K562 (cell line): ENCODE results near the gene N4BP2. TPM values are rescaled to one million over a fixed set of nuclear protein-coding genes. Genes with fewer than 3 reads are reported as not detected.

Source experiments
- CAMTA2 ChIP-seq: fragments of 250-450 bp; sonication (Bioruptor Pico); conservative IDR thresholded peaks from 2 replicates; pipeline ENCODE4 v1.5.1; 2022
- CREB1 ChIP-seq, 2 experiments: sonication (generic) in 1 of 2; formaldehyde crosslinking in 1 of 2; IDR thresholded peaks; 2 replicates each; pipeline versions ENCODE4 v1.6.1 to v1.8.0; 2012 to 2022; ENCODE audit warnings: inconsistent platforms in 1 of 2, mild to moderate bottlenecking in 1 of 2, missing genetic modification reagents in 1 of 2, moderate library complexity in 1 of 2
- CREM ChIP-seq: IDR thresholded peaks from 2 replicates; pipeline ENCODE4 v1.6.1; 2014; ENCODE audit warnings: antibody characterized with exemption, low read depth
- HNRNPK ChIP-seq: fragments of 200-400 bp; formaldehyde crosslinking; IDR thresholded peaks from one replicate; pipeline ENCODE4 v1.6.1; 2018; ENCODE audit warnings: mild to moderate bottlenecking, low read depth, low read length; ENCODE audit not compliant: poor library complexity, severe bottlenecking
- KAT8 ChIP-seq: fragments of 450-650 bp; IDR thresholded peaks from 2 replicates; pipeline ENCODE4 v1.6.1; 2016; ENCODE audit warnings: low read depth, mild to moderate bottlenecking
- LCOR ChIP-seq: sonication (generic); formaldehyde crosslinking; IDR thresholded peaks from 2 replicates; pipeline ENCODE4 v1.8.0; 2022; ENCODE audit warnings: mild to moderate bottlenecking, missing genetic modification reagents
- POLR2AphosphoS5 ChIP-seq: IDR thresholded peaks from 2 replicates; pipeline ENCODE4 v1.6.1; 2011; ENCODE audit warnings: mild to moderate bottlenecking, low read depth, low read length, moderate library complexity; ENCODE audit not compliant: control insufficient read depth, insufficient read depth
- PTRF ChIP-seq: fragments of 450-650 bp; IDR thresholded peaks from 2 replicates; pipeline ENCODE4 v1.6.1; 2016; ENCODE audit warnings: mild to moderate bottlenecking, missing genetic modification characterization, missing compliant biosample characterization
- polyA plus RNA-seq, 8 experiments: library from polyadenylated mRNA; depleted of rRNA in 4 of 8; stranded (reverse) in 5 of 8; unstranded in 3 of 8; fragments of >200 nt; fragmentation: Nextera tagmentation in 2 of 8; fragmentation: Illumina TruSeq in 1 of 8; extraction: Ambion mirVana in 2 of 8; extraction: Trizol in 1 of 8; gene quantifications; 2 replicates each; pipeline versions ENCODE4 v1.2.1 to v1.2.3, GENCODE V29; 2011 to 2014; ENCODE audit warnings: inconsistent platforms in 1 of 8, missing spikeins in 1 of 8
- total RNA-seq, 7 experiments: library from RNA; depleted of rRNA in 6 of 7; stranded (reverse); fragments of >200 nt in 6 of 7; fragmentation: Illumina TruSeq in 2 of 7; extraction: Trizol in 2 of 7; gene quantifications; 2 replicates each; pipeline versions ENCODE4 v1.2.1 to v1.2.3, GENCODE V29; 2011 to 2021; ENCODE audit warnings: low replicate concordance in 1 of 7
- TF ChIP-seq, protein P1 (sequence below): fragments of 450-650 bp; IDR thresholded peaks from 2 replicates; pipeline ENCODE4 v1.6.1; 2017; ENCODE audit warnings: antibody characterized with exemption, mild to moderate bottlenecking
- TF ChIP-seq, protein P2 (sequence below): fragments of 200-800 bp; sonication (Bioruptor generic); IDR thresholded peaks from 2 replicates; pipeline ENCODE4 v1.6.1; 2017; ENCODE audit warnings: missing genetic modification characterization, missing compliant biosample characterization
- TF ChIP-seq, protein P3 (sequence below): sonication (generic); formaldehyde crosslinking; IDR thresholded peaks from 2 replicates; pipeline ENCODE4 v1.8.1; 2023; ENCODE audit warnings: mild to moderate bottlenecking, missing genetic modification reagents

N4BP2 gene
- total and polyA plus RNA-seq, 9 of the 15 experiments (the other 6 are each of a cell fraction or from before 2014, with no cell fraction given), result 2.7 to 12.6 (median 7.6) TPM

DNA sequence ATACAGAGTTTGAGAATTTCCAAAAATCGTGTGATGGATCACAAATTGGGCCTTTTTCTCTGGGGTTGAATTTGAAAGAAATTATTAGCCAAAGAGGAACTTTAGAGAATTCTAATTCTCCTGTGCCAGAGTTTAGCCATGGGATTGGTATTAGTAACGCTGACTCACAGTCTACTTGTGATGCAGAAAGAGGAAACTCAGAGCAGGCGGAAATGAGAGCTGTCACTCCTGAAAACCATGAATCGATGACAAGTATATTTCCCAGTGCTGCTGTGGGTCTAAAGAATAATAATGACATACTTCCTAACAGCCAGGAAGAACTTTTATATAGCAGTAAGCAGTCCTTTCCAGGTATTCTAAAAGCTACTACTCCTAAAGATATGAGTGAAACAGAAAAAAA lies 64.9 kb downstream of the N4BP2 start (continued):
- no peak for TF ChIP-seq LCOR (CRISPR knock-in tag)
- TF ChIP-seq HNRNPK, result no peak
- TF ChIP-seq KAT8, result no peak
- TF ChIP-seq, protein P1, sequence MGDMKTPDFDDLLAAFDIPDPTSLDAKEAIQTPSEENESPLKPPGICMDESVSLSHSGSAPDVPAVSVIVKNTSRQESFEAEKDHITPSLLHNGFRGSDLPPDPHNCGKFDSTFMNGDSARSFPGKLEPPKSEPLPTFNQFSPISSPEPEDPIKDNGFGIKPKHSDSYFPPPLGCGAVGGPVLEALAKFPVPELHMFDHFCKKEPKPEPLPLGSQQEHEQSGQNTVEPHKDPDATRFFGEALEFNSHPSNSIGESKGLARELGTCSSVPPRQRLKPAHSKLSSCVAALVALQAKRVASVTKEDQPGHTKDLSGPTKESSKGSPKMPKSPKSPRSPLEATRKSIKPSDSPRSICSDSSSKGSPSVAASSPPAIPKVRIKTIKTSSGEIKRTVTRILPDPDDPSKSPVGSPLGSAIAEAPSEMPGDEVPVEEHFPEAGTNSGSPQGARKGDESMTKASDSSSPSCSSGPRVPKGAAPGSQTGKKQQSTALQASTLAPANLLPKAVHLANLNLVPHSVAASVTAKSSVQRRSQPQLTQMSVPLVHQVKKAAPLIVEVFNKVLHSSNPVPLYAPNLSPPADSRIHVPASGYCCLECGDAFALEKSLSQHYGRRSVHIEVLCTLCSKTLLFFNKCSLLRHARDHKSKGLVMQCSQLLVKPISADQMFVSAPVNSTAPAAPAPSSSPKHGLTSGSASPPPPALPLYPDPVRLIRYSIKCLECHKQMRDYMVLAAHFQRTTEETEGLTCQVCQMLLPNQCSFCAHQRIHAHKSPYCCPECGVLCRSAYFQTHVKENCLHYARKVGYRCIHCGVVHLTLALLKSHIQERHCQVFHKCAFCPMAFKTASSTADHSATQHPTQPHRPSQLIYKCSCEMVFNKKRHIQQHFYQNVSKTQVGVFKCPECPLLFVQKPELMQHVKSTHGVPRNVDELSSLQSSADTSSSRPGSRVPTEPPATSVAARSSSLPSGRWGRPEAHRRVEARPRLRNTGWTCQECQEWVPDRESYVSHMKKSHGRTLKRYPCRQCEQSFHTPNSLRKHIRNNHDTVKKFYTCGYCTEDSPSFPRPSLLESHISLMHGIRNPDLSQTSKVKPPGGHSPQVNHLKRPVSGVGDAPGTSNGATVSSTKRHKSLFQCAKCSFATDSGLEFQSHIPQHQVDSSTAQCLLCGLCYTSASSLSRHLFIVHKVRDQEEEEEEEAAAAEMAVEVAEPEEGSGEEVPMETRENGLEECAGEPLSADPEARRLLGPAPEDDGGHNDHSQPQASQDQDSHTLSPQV, result peak; percentile 66
- TF ChIP-seq POLR2AphosphoS5, result no peak
- TF ChIP-seq, protein P2, sequence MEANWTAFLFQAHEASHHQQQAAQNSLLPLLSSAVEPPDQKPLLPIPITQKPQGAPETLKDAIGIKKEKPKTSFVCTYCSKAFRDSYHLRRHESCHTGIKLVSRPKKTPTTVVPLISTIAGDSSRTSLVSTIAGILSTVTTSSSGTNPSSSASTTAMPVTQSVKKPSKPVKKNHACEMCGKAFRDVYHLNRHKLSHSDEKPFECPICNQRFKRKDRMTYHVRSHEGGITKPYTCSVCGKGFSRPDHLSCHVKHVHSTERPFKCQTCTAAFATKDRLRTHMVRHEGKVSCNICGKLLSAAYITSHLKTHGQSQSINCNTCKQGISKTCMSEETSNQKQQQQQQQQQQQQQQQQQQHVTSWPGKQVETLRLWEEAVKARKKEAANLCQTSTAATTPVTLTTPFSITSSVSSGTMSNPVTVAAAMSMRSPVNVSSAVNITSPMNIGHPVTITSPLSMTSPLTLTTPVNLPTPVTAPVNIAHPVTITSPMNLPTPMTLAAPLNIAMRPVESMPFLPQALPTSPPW, result no peak
- no peak for TF ChIP-seq CAMTA2 (CRISPR knock-in tag)
- TF ChIP-seq CREB1 (IDR thresholded peaks at IDR 0.05), result 0 out of 2 replicates have a peak, but pooled peaks have one; percentile 30
- TF ChIP-seq CREB1 (CRISPR knock-in tag; IDR thresholded peaks at IDR 0.05), result no peak
- TF ChIP-seq CREM, result peak; percentile 71
- TF ChIP-seq PTRF (tag), result no peak
- TF ChIP-seq, protein P3, sequence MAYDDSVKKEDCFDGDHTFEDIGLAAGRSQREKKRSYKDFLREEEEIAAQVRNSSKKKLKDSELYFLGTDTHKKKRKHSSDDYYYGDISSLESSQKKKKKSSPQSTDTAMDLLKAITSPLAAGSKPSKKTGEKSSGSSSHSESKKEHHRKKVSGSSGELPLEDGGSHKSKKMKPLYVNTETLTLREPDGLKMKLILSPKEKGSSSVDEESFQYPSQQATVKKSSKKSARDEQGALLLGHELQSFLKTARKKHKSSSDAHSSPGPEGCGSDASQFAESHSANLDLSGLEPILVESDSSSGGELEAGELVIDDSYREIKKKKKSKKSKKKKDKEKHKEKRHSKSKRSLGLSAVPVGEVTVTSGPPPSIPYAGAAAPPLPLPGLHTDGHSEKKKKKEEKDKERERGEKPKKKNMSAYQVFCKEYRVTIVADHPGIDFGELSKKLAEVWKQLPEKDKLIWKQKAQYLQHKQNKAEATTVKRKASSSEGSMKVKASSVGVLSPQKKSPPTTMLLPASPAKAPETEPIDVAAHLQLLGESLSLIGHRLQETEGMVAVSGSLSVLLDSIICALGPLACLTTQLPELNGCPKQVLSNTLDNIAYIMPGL (CRISPR knock-in tag), result no peak
